HG02642 (cell line): ENCODE measurements around the gene ENPP3.
"Not testable (repeated sequence)": the region's sequence is repeated elsewhere in the genome, so short reads cannot be mapped to it uniquely, and the experiment has no call there.

Experiments
- ATAC-seq: cut with Tn5 transposase; IDR thresholded peaks from one replicate; pipeline ENCODE4 v1.9.1; 2021; ENCODE audit warnings: mild to moderate bottlenecking; ENCODE audit not compliant: unreplicated experiment, poor library complexity

ENPP3 gene

DNA sequence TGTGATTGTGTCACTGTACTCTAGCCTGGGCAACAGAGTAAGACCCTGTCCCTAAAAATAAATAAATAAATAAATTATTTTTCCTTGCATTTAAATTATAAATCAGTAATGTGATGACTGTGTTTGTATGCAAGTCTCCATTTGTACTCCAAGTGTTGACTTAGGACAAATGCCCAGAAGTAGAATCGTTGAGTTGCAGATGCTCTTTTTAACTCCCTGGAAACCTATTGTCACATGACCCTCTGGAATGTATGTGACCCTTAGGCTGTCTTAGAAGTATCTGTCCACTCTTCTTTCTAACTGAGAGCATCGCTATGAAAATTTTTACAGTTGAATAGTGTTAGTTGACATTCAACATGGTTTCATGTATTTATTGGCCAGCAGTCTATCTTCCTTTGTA lies 45.3 kb downstream of the ENPP3 start:
- ATAC-seq: no peak

DNA sequence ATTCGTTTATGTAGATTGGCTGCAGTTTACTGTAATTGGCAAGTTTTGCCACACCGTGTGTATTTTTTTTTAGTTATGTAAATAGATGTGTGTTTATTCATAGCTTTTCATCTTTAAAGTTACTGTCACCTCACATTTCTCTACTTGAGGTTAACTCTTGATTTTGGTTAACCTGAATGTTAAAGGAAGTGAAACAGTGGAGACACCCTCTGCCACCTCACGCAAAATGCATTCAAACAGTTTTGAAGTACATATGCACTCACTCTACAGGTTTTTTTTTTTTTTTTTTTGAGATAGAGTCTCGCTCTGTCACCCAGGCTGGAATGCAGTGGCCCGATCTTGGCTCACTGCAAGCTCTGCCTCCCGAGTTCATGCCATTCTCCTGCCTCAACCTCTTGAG lies 46.4 kb downstream of the ENPP3 start:
- peak; percentile 72 for ATAC-seq

DNA sequence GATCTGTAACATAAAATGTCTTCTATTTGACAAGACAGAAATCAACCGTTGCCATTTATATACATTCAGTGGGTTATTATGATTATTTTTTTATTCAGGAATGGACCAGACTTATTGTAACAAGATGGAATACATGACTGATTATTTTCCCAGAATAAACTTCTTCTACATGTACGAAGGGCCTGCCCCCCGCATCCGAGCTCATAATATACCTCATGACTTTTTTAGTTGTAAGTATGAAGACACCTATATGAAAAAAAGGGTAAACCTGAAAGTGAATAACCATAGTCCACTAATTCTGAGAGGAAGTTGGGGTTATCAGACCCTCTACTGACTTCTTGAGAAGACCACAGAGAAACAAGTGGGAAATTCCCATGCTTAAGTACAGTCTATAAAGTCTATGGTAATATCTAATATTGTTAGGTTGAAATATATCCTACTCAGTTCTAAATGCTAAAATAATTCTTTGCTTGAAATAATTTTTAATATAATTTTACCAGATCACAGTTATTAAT lies 48.2 kb downstream of the ENPP3 start:
- ATAC-seq: peak; percentile 72

DNA sequence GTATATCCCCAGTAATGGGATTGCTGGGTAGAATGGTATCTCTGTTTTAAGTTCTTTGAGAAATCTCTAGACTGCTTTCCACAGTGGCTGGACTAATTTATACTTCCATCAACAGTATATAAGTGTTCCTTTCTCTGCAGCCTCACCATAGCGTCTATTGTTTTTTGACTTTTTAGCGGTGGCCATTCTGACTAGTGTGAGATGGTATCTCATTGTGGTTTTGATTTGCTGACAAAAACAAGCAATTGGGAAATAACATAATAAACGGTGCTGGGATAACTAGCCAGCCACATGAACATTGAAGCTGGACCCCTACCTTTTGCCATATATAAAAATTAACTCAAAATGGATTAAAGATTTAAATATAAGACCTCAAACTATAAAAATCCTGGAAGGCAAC lies 49.9 kb downstream of the ENPP3 start:
- ATAC-seq: no peak

DNA sequence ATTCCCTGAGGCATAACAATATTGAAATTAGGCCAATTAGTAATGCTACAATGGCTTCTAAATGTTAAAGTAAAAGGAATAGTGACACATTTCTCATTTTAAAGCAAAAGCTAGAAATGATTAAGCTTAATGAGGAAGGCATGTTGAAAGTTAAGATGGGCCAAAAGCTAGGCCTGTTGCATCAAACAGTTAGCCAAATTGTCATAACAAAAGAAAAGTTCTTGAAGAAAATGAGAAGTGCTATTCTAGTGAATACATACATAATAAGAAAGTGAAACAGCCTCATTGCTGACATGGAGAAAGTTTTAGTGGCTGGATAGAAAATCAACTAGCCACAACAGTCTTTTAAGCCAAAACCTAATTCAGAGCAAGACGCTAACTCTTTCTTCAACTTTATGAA lies 51.2 kb downstream of the ENPP3 start:
- ATAC-seq: peak; percentile 72

DNA sequence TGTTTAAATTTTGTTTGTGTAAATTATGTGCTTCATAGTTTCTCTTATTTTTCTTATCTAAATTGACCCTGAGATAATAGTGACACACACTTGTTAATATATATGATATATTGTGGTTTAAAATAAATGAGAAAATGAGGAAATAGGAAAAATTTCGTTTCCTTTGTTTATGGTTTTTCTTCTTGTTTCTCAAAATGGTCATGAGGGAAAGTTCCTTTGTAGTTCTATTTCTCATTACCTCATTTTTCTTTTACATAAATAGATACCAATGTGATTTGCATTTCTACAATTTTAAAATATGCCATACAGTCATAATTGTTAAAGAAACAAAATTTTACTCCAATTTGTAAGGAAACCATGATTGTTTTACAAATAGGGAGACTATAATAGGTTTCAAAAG lies 54.9 kb downstream of the ENPP3 start:
- no peak for ATAC-seq

DNA sequence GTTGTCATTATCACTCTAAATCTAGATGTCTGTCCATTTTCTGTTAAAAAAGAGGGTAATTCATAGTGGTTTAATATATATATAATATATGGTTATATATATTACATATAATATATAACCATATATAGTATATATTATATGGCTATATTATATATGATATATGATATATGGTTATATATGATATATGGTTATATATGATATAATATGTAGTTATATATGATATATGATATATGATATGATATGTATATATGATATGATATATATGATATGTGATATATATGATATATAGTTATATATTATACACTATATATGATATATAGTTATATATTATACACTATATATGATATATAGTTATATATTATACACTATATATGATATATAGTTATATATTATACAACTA lies 55.5 kb downstream of the ENPP3 start:
- ATAC-seq: no peak

DNA sequence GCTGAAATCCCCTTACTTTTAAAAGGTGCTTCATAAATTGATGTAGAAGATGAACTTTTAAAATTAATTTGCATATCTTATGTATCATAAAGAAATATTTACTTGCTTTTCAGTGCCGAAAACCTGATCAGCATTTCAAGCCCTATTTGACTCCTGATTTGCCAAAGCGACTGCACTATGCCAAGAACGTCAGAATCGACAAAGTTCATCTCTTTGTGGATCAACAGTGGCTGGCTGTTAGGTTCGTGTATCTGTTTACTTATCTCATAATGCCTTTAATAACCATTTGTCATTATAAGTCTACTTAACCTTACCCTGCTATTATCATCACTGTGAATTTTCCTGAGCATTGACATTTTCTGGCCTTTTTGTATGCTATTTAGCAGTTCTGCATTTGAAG lies 56.3 kb downstream of the ENPP3 start:
- ATAC-seq: no peak

DNA sequence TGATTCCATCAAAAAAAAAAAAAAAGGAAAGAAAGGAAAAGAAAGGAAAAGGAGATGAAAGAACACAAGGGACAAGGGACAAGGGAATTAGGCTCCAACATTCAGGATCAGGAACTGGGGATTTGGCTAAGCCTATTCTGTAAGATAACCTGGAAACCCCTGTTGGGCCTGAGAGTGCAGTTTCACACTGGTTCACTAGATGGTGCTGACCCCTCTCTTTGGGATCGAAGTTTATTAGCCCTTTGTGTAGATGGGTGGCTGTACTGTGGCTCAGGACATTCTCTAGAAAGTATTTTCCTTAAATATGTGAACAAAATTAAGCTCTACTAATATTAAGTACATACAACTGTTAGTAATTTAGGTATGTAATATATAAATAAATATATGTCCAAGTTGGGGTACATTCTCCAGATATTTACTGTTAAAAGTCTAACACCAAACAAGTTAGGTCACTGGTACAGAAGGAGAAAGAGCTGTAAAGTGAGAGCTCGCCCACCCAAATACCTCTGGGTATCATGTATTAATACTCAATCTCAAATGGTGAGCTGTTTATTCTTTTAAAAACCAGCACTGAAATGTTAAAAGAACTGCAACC lies 57.8 kb downstream of the ENPP3 start:
- peak; percentile 89 for ATAC-seq

DNA sequence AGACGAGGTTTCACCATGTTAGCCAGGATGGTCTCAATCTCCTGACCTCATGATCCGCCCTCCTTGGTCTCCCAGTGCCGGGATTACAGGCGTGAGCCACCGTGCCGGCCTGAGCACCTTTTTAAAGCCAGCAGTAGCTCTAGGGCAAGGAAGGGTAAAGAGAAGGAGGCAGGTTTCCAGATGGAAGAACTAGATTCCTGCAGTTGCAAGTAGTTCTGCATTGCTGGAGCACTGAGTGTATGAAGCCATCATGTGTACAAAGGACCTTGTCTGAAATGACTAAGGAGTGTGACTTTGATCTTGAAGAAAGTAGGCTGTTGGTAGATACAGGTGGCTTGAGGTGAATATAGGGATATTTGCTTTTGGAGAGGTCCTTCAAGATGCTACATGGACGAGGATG lies 59.9 kb downstream of the ENPP3 start:
- no peak for ATAC-seq

DNA sequence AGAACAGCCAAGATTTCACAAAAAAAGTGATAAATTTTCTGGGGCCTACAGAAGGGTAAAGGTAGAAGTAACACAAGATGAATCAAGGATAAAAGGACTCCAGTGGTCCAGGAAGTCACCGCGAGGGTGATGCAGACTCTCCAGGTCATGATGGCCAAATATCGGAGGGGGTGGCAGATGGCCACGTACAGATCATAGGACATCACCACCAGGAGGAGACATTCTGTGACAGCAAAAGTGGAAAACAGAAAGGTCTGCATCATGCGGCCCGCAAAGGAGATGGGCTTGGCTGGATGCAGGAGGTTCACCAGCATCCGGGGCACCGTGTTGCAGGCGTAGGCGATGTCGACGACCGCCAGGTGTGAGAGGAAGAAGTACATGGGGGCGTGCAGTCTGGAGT lies 63.7 kb downstream of the ENPP3 start:
- ATAC-seq: not testable (repeated sequence)

DNA sequence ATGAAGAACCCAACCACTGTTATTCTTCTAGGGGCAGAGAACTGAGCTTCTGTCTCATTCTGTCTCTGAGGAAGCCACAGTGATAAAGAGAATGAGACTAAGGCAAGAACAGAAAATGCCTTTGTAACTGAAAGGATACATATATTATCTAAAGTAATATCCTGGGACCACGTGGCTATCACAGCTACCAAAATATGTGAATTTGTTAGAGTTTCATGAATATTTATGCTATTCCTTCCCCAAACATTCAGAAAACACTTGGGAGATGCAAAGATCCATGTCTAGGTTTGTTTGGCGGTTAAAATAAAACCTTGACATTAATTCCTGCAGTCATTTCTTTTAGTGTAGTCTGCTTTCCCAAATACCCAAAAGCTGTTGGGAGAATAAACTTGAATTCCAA lies 66.8 kb downstream of the ENPP3 start:
- not testable (repeated sequence) for ATAC-seq

DNA sequence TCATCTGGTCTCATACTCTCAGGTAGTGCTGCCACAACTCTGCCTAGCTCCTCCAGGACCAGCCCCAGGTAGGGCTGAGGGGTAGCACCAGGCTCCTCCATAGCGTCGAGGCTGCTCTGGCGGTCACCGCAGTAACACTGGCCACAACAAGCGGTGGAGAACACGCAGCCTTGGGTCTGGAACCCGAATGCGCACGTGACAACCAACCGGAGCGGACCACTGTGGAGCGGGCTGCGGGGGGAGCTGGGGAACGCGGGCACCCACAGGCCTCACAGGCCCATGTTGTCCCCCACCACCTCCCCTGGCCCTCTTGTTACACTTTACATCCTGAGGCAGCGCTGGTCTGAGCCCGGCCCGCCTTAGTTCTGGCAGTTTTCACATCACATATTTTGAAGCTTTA lies 73.8 kb downstream of the ENPP3 start, which contains the start of gene CTAGE9:
Gene CTAGE9 (minus strand): TSS at position 101 of the 400 bp plus-strand sequence. CDS start 0 bp downstream, at position 101.
- ATAC-seq: not testable (repeated sequence)

DNA sequence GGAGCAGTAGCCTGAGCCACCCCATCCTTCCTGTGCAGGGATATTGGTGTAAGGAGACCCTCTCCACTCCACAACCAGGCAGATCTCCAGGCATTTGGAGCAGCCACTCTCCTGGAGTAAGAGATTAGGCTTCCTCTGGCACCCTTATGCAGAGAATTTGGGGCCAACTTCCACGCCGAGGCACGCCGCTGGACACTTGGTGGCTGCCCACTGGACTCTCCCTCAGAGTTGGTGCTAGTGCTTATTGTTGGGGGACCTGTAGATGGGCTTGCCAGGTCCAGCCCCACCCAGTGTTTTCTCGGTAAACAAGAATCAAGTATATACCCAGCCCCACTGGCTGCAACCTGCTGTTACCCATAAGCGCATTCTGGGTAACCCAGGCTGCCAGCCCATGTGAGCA lies 78.5 kb downstream of the ENPP3 start:
- peak; percentile 72 for ATAC-seq

DNA sequence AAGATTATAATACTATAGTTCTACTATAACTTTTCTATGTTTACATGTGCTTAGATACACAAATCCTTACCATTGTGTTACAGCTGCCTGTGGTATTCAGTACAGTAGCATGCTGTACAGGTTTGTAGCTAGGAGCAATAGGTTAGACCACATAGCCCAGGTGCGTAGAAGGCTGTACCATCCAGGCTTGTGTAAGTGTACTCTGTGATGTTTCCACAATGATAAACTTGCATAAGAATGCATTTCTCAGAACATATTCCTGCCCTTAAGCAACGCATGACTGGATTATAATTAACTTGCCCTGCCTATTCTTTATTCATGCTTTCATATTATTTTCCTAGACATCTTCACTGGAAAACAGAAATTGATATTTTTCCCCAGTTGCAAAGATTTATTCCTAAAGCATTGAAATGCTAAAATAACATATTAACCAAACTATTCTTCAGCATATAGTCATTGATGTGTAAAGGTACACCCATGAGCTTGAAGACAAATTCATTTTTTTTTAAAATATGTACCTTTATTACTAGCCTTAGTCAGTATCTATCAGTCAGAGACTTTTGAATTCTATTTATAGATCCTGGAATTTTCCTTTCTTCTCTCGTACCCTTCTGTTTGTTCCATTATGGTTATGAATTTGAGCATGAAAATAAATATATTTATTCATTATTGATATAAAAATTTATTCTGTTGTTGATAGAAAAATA lies 80.9 kb downstream of the ENPP3 start:
- no peak for ATAC-seq

DNA sequence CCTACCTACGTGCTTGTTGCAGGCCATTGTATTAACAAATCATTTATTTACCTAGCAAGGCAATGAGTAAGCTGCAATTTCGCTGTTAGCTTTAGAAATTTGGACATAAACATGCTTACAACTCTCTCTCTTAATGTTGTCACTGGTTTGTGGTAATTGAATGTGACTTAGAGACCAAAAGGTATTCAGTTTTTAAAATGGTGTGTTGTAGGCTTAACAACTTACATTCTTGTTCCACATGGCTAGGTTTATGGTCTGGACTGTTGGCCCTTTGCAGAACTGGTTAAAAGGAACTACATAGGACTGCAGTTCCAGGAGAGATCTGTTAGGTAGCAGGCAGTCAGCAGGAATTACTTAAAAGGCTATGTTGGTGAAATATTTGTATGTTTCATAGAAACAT lies 84.1 kb downstream of the ENPP3 start:
- no peak for ATAC-seq

DNA sequence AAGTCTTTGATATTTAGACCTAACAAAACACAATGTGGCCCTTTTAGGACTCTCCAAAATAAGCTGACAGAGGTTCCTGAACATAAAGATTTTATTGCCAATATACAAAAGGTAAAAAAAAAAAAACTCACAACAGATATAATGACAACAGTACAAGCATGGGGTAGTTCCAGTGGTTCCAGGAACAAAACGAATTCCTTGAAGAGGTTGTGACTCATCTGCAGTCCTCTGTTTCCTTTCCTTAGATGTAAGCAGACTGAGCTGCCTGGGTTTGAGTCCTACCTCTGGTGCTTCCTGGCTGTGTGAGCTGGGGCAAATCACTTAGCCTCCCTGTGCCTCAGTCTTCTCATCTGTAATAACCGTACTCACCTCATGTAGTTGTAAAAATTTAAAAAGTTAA lies 87.0 kb downstream of the ENPP3 start:
- ATAC-seq: no peak

DNA sequence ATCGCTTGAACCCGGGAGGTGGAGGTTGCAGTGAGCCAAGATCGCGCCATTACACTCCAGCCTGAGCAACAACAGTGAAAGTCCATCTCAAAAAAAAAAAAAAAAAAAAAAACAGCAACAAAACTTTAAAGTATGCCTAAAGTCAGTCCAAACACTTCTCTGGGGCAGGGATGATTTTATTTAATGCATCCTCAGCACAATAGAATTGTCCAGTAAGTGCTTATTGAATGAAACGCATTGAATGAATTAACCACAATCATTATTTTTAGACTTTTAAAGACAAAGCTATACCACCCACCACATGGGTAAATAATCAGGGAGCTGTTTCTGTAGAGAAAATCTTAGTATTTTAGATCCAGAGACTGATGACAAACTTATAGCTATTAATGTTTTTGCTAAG lies 90.4 kb downstream of the ENPP3 start:
- ATAC-seq: no peak

DNA sequence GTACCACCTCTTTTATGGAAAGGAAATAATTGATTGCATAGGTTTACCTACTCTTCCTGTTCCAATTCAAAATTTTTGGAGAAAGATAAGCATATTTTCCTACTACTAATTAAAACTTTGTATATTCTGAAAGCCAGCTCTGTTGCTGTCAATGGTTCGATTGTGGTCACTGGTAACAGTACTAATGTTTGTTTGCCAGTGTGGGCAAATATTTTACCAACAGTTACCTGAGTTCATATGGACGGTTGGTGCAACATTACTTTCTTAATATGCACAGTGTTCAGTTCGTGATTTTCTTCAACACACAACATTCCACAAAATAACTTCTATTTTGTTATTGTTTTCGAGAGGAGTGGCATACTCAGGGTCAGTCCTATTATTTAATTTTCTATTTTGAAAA lies 90.8 kb downstream of the ENPP3 start:
- ATAC-seq: no peak

DNA sequence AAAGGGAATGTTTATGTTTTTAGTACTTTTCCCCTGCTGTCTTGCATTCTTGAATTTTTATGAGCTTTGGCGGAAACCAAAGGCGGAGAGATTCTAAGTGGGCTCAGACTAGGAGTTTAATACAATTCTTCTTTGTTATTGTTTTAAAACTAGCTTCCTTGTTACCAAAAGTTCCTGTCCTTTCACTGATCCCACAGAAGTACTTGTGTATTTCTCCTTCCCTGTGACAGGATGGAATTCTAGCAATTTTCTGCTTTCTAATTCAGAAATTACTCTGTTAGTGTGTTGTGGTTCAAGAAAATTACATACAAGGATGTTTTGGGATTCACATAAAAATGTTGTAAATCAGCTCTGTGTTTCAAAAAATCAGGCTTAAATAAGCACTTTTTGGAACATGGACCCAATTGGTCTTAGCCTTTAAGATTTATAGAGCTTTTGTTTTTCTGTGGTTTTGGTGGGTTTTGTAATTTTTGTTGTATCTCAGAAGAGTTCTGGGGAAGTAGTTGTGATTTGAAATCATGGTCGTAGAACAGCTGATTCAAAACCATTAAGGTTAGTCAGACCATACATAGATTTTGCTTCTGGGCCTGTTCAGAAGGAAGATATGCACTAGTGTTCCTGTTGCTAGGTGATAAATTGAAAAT lies 91.3 kb downstream of the ENPP3 start:
- no peak for ATAC-seq

DNA sequence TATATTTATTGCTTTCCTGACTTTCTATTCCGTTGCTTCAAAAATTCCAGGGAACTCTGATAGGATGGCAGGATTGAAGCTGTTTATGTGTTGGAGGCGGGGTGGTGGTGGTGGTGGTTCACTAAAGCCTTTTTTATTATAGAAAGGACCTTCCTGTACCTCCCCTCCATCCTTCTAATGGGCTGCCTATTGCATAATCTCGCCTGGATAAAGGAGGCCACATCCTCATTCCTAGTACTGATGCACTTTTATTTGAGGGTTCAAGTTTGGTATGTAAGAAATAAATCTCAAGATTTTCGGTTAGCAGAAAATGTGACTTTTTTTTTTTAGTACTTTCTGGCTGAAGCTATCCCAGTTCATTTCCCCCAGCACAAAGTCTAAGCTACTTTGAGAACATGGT lies 92.4 kb downstream of the ENPP3 start:
- no peak for ATAC-seq

DNA sequence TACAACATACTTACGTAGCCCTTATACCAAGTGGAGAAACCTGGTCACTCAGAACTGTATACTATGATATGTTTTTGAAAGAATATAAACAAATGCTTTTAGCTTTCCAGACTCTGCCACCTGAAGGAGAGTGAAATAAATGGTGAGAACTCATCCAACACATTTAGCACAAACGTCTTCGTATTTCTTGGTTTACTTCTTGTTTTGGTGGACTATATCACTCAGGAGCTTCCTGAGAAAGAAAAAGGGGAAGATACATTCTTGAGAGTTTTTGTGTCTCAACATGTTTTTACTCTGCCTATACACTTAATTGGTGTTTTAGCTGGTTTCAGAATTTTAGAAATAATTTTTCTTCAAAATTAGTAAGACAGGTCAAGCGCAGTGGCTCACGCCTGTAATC lies 93.2 kb downstream of the ENPP3 start:
- no peak for ATAC-seq
